ENCODE measurements around the gene S1PR2.
"Not testable (repeated sequence)": the region's sequence is repeated elsewhere in the genome, so short reads cannot be mapped to it uniquely, and the experiment has no call there.

Gene S1PR2

DNA sequence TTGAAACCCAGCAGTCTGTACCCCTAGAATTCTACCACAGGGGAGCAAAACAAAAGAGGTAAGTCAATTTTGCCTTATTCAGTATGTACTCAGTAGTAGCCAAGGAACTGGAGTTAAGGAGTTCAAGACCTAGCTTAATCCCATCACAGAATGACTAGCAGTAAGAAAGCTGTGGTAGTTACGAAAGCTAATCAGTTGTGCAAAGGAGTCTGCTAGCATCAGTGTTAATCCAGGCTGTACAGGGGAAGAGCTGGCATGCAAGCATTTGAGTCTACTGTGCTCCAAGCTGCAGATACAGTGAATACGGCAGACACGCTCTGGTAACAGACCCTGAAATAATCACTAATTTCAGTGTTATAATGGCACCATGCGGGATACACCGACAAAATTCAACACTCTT, 41.1 kb downstream of the S1PR2 start:
- DNase-seq (ENCODE audit: low spot score): no peak

DNA sequence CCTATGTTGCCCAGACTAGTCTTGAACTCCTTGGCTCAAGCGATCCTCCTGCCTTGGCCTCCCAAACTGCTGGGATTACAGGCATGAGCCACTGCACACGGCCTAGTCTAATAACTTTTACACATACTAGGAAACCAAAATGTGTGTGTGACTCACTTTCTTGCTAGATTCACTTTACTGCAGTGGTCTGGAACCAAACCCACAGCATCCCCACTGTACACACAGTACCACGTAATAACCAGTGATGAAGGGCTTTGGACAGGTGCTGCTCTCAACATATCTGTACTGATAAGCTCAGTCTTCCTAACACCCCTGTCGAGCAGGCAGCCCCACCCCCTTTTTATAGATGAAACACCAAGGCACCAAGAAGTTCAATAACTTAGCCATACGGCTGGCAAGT, 41.5 kb downstream of the S1PR2 start:
- no peak for DNase-seq (ENCODE audit: low spot score)

DNA sequence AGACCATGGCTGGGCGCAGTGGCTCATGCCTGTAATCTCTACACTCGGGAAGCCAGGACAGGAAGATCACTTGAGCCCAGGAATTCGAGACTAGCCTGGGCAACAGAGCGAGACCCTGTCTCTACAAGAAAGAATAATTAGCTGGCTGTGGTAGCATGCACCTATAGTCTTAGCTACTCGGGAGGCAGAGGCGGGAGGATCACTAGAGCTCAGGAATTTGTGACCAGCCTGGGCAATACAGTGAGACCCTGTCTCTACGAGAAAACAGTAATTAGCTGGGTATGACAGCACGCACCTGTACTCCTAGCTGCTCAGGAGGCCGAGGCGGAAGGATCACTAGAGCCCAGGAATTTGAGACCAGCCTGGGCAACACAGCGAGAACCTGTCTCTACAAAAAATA, 43.8 kb downstream of the S1PR2 start:
- DNase-seq (ENCODE audit: low spot score): no peak

DNA sequence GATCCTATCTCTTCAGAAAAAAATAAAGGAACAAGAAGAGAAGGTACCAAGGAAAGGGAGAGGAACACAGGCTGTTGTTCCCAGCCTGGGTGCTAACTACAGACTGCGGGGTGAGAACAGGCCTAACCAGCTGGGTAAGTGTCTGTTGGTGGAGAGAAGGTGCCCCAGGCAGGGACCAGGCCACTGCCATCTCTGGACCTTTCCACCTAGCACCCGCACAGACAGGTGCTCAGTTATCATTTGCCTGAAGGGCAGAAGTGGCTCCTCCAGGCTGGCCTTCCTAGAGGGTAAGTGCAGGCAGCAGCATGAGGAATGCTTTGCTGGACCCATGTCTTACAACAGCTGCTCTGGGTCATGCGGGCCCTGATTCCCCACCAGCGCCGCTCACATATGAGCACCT, 46.5 kb downstream of the S1PR2 start:
- DNase-seq (ENCODE audit: low spot score): no peak

DNA sequence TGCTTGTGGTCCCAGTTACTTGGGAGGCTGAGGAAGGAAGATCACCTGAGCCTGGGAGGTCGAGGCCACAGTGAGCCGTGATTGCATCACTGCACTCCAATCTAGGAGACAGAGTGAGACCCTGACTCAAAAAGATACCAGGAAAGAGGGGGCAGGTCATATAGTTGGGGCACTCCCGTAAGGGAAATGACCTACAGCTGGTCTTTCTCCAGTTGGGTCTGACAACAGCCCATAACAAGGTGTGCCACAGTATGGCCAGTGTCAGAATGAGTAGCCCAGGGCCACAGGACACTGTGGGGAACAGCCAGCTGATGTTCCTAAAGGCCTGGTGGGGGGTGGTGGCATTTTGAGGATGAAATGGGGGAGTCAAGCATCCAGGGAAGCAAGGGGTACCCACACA, 47.2 kb downstream of the S1PR2 start:
- DNase-seq (ENCODE audit: low spot score): no peak

DNA sequence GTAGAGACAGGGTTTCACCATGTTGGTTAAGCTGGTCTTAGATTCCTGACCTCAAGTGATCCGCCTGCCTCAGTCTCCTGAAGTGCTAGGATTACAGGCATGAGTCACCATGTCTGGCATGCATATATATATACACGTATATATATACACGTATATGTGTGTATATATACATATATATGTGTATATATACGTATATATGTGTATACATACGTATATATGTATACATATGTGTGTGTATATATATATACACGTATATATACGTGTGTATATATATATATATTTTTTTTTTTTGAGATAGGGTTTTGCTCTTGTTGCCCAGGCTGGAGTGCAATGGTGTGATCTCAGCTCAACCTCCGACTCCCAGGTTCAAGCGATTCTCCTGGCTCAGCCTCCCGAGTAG, 48.3 kb downstream of the S1PR2 start:
- no peak for DNase-seq (ENCODE audit: low spot score)

DNA sequence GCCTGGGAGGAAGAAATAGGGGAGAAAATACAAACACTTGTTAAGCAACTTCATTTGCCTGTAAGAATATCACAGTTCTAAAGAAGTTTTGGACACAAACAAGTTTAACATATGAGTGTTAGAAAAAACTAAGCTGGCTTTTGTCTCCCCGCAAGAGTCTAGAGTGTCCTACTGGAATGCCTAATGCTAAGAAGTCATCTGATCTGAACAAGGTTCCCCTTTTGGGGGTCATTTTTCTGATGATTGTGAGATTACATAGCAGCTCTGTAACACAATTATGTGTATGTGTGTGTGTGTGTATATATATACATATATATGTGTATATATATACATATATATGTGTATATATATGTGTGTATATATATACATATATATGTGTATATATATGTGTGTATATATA, 49.1 kb downstream of the S1PR2 start:
- DNase-seq (ENCODE audit: low spot score): no peak

DNA sequence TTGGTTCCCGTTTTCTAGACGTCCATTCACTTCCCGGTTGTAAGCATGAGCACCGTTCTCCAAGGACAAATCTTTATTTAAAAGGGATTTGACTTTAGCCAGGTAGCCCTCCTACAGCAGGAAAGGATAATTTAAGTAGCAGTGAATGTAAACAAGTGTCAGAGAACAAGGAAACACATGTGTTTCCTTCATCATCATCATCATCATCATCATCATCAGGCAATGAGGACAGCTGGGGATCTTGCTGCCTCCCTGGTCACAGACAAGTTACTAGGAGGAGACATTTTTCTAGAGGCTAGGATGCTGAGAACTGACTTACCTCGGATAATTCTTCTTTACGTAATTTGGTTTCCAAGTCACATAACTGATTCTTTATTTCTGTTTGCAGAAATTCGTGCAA, 50.7 kb downstream of the S1PR2 start:
- DNase-seq (ENCODE audit: low spot score): no peak

DNA sequence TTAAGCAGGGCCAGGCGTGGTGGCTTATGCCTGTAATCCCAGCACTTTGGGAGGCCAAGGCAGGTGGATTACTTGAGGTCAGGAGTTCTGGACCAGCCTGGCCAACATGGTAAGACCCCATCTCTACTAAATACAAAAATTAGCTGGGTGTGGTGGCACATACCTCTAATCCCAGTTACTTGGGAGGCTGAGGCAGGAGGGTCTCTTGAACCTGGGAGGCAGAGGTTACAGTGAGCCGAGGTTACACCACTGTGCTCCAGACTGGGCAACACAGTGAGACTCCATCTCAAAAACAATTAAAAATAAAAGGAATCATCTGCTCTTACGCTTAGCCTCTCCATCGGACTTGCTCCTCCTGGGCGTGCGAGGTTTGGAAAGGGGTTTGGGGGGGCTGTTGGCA, 51.1 kb downstream of the S1PR2 start:
- not testable (repeated sequence) for DNase-seq (ENCODE audit: low spot score)

DNA sequence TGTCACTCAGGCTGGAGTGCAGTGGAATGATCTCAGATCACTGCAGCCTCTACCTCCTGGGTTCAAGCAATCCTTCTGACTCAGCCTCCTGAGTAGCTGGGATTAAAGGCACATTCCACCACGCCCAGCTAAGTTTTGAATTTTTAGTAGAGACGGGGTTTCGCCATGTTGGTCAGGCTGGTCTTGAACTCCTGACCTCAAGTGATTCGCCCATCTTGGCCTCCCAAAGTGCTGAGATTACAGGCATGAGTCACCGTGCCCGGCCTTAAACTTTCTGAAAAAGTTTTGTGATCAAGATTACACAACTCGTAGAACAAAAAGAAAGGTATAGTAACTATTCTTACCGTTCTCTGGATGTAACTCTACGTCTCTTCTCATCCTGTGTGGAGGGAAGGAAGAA, 57.6 kb downstream of the S1PR2 start:
- DNase-seq (ENCODE audit: low spot score): no peak
